Skin epidermis (tissue), 12 donors: ENCODE results near the gene CAPN7.
A peak's percentile ranks its signal among the peaks of the same experiment; 100 is the strongest.

ENCODE experiments used
- H3K27ac ChIP-seq, 21 experiments: fragments of 200-600 bp; sonication (generic) in 11 of 21; one replicate each; pipeline ENCODE4 v1.5.0; 2020; ENCODE audit warnings: mild to moderate bottlenecking in 3 of 21, inconsistent platforms in 2 of 21, moderate library complexity in 2 of 21
- H3K4me3 ChIP-seq, 7 experiments: fragments of 200-600 bp; sonication (generic) in 2 of 7; one replicate each; pipeline ENCODE4 v1.5.0; 2020; ENCODE audit warnings: inconsistent platforms in 2 of 7, mild to moderate bottlenecking in 2 of 7, moderate library complexity in 1 of 7

CAPN7 gene

DNA sequence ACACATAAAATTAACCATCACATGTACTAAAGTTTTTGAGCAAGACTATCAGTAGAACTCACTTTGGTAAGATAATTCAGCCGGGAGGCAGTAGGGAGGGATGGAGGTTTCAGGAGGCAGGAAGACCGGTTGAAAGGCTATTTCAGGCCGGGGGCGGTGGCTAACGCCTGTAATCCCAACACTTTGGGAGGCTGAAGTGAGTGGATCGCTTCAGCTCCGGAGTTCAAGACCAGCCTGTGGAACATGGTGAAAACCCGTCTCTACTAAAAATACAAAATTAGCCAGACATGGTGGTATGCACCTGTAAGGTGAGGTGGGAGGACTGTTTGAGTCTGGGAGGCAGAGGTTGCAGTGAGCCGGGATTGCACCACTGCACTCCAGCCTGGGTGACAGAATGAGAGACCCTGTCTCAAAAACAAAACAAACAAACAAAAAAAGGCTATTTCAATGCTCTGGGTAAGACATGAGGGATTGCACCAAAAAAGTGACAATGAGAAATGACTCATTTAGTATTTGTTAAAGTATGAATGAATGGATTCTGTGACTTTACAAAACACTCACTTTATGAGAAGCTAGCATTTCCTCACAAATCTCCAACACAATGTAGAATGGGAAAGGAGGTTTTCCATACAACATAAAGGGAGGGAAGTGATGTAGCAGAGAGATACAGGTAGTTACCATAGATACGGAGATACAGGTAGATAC lies 82.4 kb downstream of the CAPN7 start:
- H3K4me3 ChIP-seq, result no peak overlapping the region
- peak overlapping the region in 6 of 21 experiments; percentile 7 to 64 (median 39) for H3K27ac ChIP-seq

DNA sequence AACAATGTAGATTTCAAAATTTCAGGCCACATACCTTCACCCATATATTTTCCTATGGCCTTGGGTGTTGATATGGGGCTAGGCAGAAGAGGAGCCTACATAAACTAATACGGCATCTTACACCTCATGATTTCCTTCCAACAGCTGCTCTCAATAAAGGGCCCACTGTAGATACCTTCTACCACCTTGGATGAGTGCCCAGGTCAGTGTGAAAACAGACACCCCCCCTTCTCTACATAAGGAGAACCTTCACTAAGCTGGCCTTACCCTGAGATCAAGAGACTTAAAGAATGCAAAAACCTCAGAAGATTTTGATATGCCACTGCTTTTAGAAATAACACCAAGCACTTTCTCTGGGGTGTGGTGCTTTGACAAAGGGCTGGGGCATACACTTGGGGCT lies 83.6 kb downstream of the CAPN7 start:
- Histone ChIP-seq H3K27ac (peak overlapping the region in 10 of 21 experiments; percentile 9 to 86 (median 76)), H3K4me3 (no peak overlapping the region)

DNA sequence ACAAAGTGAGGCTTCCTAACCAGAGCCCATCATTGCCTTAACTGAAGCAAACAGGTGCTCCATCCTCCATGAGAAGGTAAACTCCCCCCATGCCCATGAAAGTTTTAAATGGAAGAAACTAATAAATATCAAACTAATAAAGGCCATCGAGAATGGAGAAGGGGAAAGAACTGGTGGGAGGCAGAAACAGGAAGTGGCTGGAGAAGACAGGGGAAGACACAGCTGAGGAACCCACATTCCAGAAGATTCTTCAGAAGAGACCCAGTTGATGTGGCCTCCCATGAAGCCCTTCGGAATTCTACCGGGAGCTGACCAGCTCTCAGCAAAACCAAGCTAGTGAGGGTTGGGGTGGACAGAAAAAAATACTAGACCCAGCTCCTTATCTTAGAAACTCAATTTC lies 84.7 kb downstream of the CAPN7 start:
- Histone ChIP-seq H3K4me3 (no peak overlapping the region), H3K27ac (peak overlapping the region in 18 of 21 experiments; percentile 9 to 86 (median 74))

DNA sequence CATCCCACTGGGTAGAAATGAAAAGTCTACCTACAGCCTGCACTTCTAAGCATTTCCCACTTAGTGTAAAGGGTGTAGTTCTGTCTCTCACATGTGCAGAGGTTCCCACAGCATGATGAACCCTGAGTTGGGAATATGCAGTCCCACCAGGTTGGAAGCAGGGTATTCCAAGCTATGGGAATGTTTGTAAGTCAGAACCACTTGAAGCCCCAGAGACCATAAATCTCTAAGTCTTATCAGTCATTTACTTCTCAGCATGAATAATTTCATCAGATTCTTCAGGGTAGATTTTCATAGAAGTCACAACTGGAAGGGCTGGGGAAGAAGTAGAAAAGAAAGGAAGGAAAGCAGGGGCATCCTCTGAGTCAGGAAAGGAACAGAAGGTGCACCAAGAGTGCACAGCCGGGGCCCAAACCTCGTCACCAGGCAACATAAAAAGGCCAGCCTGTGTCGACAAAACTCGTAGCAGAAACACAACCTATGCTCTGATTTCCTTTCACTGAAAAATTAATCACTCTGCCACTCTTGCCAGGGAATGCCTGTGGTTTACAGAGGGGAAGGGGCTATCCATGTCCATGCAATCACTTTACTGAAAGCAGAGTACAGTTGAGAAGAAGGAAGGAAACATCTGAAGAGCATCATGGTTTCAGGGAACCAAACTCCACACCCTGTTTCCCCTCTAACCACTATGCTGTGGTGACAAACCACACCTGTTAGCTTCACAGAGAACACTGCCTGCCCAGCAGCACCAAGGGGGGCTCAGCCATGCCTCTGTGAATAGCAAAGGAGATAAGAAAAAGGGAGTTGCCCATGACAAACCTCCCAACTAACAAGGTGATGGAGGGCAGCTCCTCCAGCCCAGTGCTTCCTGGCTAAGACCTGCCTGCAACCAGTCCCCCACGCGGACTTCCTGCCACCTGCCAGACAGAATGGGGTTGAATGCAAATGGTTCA lies 85.8 kb downstream of the CAPN7 start:
- Histone ChIP-seq H3K4me3 (no peak overlapping the region), H3K27ac (peak overlapping the region in 19 of 21 experiments; percentile 9 to 86 (median 74))

DNA sequence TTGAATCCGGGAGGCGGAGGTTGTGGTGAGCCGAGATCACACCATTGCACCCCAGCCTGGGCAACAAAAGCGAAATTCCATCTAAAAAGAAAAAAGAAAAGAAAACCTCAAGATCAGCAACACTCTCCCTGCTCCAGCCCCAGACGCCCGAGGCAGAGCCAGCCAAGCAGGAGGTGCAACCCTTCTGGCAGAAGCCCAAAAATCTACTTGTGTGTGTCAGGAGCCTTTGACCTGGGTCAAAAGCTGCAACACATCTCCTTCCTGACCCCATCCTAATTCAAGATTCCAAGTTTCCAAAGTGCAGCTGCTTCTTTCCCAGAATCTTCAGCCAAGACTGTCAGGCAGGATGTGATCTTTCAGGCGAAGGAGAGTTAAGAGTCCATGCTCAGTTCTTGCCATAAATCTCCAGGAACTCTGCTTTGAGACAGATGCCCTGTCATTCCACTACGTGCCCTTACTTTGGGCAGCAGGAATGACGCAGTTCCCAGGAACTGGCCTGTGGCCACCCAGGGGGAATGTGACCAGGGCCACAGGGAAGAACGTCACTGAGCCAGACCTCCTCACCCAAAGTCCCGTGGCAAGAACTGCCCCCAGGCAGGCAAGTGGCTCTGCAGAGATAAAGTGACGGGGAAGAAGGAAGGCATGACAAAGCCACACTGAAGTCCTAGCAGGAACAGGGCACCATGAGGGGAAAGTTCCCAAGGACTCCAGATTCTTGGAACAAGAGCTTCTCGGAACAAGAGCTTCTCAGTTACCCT lies 86.9 kb downstream of the CAPN7 start:
- peak overlapping the region in 18 of 21 experiments; percentile 40 to 86 (median 74) for H3K27ac ChIP-seq
- H3K4me3 ChIP-seq, result no peak overlapping the region

DNA sequence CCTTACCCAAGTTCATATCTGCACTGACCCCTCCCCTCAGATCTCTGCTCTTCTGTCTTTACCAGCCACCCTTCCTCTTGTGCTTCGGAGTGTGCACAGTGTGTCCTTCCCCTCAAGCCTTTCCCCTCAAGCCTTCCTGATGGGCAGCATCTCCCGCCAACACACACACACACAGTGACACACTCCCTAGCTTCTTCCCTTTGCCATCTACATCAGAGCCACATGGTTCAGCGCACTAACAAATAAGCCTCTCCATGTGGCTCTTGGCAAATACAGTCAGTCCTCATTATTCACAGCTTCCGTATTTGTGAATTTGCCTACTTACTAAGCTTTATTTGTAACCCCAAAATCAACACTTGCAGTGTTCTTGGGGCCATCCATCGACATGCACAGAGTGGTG lies 88.9 kb downstream of the CAPN7 start:
- H3K27ac ChIP-seq, result peak overlapping the region in 19 of 21 experiments; percentile 2 to 86 (median 69)

DNA sequence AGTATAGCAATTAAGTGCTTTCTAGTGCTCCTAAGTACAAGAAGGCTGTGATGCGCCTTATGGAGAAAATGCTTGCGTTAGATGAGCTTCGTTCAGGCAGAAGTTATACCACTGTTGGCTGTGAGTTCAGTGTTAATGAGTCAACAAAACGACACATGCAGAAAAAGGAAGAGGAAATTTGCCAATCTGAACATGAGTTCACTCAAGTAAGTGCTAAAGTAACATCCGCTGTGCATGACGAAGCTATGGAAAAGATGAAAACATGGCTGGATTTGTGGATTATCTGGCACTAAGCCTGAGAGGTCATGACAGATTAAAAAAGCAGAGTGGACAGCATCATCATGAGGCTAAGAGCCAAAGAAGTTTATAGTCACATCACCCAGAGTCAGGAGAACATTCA lies 89.5 kb downstream of the CAPN7 start:
- Histone ChIP-seq H3K27ac (peak overlapping the region in 18 of 21 experiments; percentile 2 to 86 (median 71)), H3K4me3 (no peak overlapping the region)

More for the DNA sequence above, 88.9 kb downstream of the CAPN7 start:
- no peak overlapping the region for H3K4me3 ChIP-seq

DNA sequence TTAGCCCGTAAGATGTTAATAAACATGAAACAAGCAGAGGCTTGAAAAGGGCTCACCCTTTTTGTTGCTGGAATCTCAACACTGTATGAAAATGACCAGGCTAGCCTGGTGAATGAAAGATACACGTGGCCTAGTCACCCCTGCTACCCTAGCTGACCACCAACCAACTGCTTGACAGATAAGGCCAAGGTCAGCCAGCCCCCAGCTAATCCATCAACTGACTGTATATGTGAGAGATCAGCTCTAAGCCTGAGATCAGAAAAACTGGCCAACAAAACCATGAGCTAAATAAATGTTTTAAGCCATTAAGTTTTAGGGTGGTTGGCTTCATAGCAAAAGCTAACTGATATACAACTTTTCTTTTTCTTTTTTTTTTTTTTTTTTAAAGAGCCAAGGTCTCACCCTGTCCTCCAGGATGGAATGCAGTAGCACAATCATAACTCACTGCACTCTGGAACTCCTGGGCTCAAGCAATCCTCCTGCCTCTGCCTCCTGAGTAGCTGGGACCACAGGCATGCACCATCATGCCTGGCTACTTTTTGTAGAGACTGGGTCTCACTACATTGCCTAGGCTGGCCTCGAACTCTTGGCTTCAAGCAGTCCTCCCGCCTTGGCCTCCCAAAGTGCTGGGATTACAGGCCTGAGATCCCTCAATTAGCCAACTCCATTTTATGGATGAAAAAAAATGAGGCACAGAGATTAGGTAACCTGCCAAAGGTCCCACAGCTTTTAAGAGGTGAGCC lies 91.7 kb downstream of the CAPN7 start:
- Histone ChIP-seq H3K27ac (peak overlapping the region in 5 of 21 experiments; percentile 1 to 28 (median 7)), H3K4me3 (no peak overlapping the region)

DNA sequence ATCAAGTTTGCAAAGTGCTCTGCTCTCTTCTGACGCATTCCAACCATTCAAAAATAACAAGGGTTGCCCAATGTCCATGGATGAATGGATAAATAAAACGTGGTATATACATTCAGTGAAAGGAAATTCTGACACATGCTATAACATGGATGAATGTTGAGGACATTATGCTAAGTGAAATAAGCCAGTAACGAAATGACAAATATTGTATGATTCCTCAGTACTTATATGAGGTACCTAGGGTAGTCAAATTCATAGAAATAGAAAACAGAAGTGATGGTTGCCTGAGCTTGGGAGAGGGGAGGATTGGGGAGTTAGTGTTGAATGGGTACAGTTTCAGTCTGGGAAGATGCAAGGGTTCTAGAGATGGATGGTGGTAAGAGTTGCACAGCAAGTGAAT lies 92.5 kb downstream of the CAPN7 start:
- no peak overlapping the region for H3K4me3 ChIP-seq
- peak overlapping the region in 2 of 21 experiments; percentile 1 to 21 for H3K27ac ChIP-seq

DNA sequence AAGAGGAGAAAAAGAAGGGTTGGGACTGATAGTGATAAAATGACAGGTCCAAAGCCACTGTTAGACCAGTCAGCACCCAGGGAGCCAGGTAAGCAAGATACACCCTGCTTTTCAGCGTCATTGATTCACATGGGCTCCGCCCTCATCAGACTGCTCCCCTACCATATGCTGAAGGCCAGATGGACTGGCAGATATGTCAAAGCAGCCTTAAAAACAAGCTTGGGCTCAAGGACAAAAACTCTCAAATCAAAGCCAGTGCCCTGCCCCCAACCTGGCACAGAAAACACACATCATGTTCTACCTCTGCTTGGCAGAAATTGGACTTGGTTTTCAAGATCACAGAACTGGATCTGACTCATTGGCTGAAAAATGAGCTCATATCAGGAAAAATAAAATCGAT lies 93.0 kb downstream of the CAPN7 start:
- H3K4me3 ChIP-seq, result no peak overlapping the region
- peak overlapping the region in 2 of 21 experiments; percentile 18 to 38 for H3K27ac ChIP-seq

DNA sequence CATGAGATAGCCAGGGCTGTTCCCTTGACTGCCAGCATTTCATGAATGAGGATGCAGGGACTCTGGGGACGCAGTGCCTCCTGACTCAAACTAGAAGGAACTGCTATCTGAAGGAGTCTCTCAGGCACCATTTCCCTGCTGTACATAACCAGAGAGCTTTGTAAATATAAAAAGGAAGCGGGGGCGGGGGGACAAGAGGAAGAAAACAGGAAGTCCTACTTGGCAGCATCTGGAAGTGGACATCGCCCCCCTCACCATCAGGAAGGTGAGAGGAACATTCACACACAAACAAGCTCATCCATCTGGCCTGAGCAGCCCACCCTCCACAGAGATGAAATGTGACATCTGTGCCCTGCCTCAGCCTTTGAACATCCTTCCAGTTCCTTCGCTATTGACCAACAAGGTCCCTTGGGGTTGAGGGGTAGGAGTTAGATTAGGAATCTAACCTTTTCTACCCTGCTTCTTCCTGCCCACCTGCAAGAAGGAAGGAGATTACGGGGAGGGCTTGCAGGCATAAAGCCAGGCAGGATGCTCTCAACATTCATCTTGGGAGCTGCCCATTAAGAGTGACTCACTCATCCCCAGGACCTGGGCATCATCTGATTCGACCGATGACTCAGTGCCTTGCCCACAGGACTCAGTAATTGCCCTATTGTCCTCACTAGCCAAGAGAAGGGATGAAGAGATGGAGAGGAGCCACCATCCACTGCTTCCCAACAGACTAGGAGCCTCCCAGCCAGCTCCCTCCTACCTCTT lies 94.5 kb downstream of the CAPN7 start:
- peak overlapping the region in 11 of 21 experiments; percentile 11 to 74 (median 30) for H3K27ac ChIP-seq

DNA sequence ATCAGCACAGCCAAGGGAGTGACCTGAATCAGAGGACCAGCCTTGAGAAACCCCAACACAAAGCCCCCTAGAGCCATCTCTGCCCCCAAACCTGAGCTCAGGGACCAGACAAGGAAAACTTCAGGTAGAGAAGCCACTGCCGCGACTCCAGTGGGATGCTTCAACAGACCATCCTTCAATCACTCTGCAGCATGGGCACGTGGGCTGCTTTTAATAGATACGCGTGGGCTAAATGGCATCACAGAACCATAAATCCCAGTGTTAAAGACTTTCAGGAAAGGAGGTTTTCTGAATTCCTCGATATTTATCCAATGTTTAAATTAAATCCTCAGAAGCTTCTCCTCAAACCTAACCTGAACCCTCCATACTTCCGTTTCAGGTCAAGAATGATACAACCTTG lies 95.7 kb downstream of the CAPN7 start:
- Histone ChIP-seq H3K27ac (peak overlapping the region in 5 of 21 experiments; percentile 25 to 74 (median 49)), H3K4me3 (no peak overlapping the region)

More for the DNA sequence above, 94.5 kb downstream of the CAPN7 start:
- H3K4me3 ChIP-seq, result no peak overlapping the region
